A549 (cell line): Measurements from ENCODE around the gene CAPN14. TPM values are rescaled to one million over a fixed set of nuclear protein-coding genes. Genes with fewer than 3 reads are reported as not detected.

Source experiments
- ATAC-seq, 2 experiments: fragments of 200-7000 bp in 1 of 2; fragments of >200 bp in 1 of 2; cut with Nextera tagmentation in 1 of 2; cut with Tn5 transposase in 1 of 2; 3 replicates each; pipeline versions ENCODE4 v1.8.0 to v1.9.1; 2018 to 2020; ENCODE audit warnings: mild to moderate bottlenecking in 1 of 2, moderate library complexity in 1 of 2
- CTCF ChIA-PET: fragments of 300-600 bp; sonication (Branson Sonifier 250); formaldehyde crosslinking; extraction: SDS; loops from one replicate; lab custom pipeline; 2021; ENCODE audit warnings: antibody characterized with exemption, inconsistent platforms; lab: Yijun Ruan, JAX
- POLR2A ChIA-PET: fragments of 350-600 bp; formaldehyde crosslinking; extraction: SDS; loops from one replicate; lab custom pipeline; 2021; ENCODE audit warnings: antibody characterized with exemption, inconsistent platforms; lab: Yijun Ruan, JAX
- DNase-seq, 2 experiments: peaks; one replicate each; pipeline versions ENCODE4 v3.0.0 to v3.0.0-alpha.2; 2011 to 2016; ENCODE audit warnings: low read depth in 1 of 2, low spot score in 1 of 2
- FAIRE-seq: peaks from 2 replicates; lab custom pipeline; 2011; peaks lifted over from hg19 to GRCh38; lab: Jason Lieb, UNC
- H3K27ac ChIP-seq, 2 experiments: fragments of >200 bp; sonication (Bioruptor Twin); formaldehyde crosslinking; 3 replicates each; pipeline ENCODE4 v1.5.1; 2016 to 2017
- H3K4me1 ChIP-seq: fragments of >200 bp; sonication (Bioruptor Twin); formaldehyde crosslinking; 3 replicates; pipeline ENCODE4 v1.6.1; 2016
- H3K4me2 ChIP-seq: fragments of >200 bp; sonication (Bioruptor Twin); formaldehyde crosslinking; 3 replicates; pipeline ENCODE4 v1.6.1; 2016
- H3K4me3 ChIP-seq: fragments of >200 bp; sonication (Bioruptor Twin); formaldehyde crosslinking; 3 replicates; pipeline ENCODE4 v1.5.1; 2016
- H3K9me3 ChIP-seq: fragments of >200 bp; sonication (Bioruptor Twin); formaldehyde crosslinking; 3 replicates; pipeline ENCODE4 v1.6.1; 2016
- CBX8 ChIP-seq: fragments of 200-600 bp; sonication (generic); IDR thresholded peaks from 2 replicates; pipeline ENCODE4 v1.6.1; 2016
- CEBPB ChIP-seq, 2 experiments: fragments of >200 bp in 1 of 2; sonication (Bioruptor Twin) in 1 of 2; formaldehyde crosslinking in 1 of 2; IDR thresholded peaks; 2 replicates each; pipeline ENCODE4 v1.6.1; 2012 to 2016
- CHD4 ChIP-seq: fragments of 200-600 bp; sonication (generic); IDR thresholded peaks from 2 replicates; pipeline ENCODE4 v1.6.1; 2016; ENCODE audit warnings: antibody characterized with exemption, mild to moderate bottlenecking, borderline replicate concordance
- EHMT2 ChIP-seq: fragments of 200-600 bp; sonication (generic); IDR thresholded peaks from 2 replicates; pipeline ENCODE4 v1.6.1; 2016; ENCODE audit warnings: antibody characterized with exemption, low read depth, mild to moderate bottlenecking, moderate library complexity
- ESRRA ChIP-seq: fragments of 150-350 bp; IDR thresholded peaks from 2 replicates; pipeline ENCODE4 v1.6.1; 2014; ENCODE audit warnings: mild to moderate bottlenecking, low read length, borderline replicate concordance
- FOSB ChIP-seq: fragments of 250-450 bp; sonication (Bioruptor Pico); IDR thresholded peaks from 2 replicates; pipeline ENCODE4 v1.5.0; 2020; ENCODE audit warnings: mild to moderate bottlenecking, moderate library complexity
- FOSL2 ChIP-seq, 2 experiments: fragments of 450-650 bp in 1 of 2; fragments of >200 bp in 1 of 2; sonication (Bioruptor Twin) in 1 of 2; formaldehyde crosslinking; IDR thresholded peaks; 2 replicates each; pipeline versions ENCODE4 v1.5.0 to v1.6.1; 2016 to 2020; ENCODE audit warnings: mild to moderate bottlenecking in 1 of 2, moderate library complexity in 1 of 2
- FOXS1 ChIP-seq: fragments of 250-450 bp; sonication (Bioruptor Pico); IDR thresholded peaks from 2 replicates; pipeline ENCODE4 v1.5.0; 2020; ENCODE audit warnings: mild to moderate bottlenecking, moderate library complexity
- GATA3 ChIP-seq: IDR thresholded peaks from 2 replicates; pipeline ENCODE4 v1.6.1; 2012; ENCODE audit warnings: borderline replicate concordance
- HDAC2 ChIP-seq: fragments of 200-600 bp; sonication (generic); IDR thresholded peaks from 2 replicates; pipeline ENCODE4 v1.6.1; 2016
- HES2 ChIP-seq: fragments of >200 bp; sonication (Bioruptor Twin); formaldehyde crosslinking; IDR thresholded peaks from 2 replicates; pipeline ENCODE4 v1.6.1; 2016
- HOXB13 ChIP-seq: fragments of 250-450 bp; sonication (Bioruptor Pico); IDR thresholded peaks from 2 replicates; pipeline ENCODE4 v1.5.0; 2020; ENCODE audit warnings: low read depth, mild to moderate bottlenecking, moderate library complexity
- HOXB5 ChIP-seq: fragments of 250-450 bp; sonication (Bioruptor Pico); IDR thresholded peaks from 2 replicates; pipeline ENCODE4 v1.5.0; 2020; ENCODE audit warnings: mild to moderate bottlenecking, moderate library complexity
- JUNB ChIP-seq: fragments of >200 bp; sonication (Bioruptor Twin); formaldehyde crosslinking; IDR thresholded peaks from 2 replicates; pipeline ENCODE4 v1.6.1; 2016
- KDM5A ChIP-seq: fragments of 200-600 bp; sonication (generic); IDR thresholded peaks from 2 replicates; pipeline ENCODE4 v1.6.1; 2016; ENCODE audit warnings: antibody characterized with exemption, mild to moderate bottlenecking
- MAZ ChIP-seq: fragments of 150-350 bp; IDR thresholded peaks from 2 replicates; pipeline ENCODE4 v1.6.1; 2014; ENCODE audit warnings: antibody characterized with exemption, low read depth, low read length, borderline replicate concordance
- MYC ChIP-seq: IDR thresholded peaks from 2 replicates; pipeline ENCODE4 v1.6.1; 2012; ENCODE audit warnings: mild to moderate bottlenecking, inconsistent platforms, low read length, improper control_type of control experiment, borderline replicate concordance
- NPAS2 ChIP-seq: fragments of 250-450 bp; sonication (Bioruptor Pico); IDR thresholded peaks from 2 replicates; pipeline ENCODE4 v1.8.0; 2022; ENCODE audit warnings: mild to moderate bottlenecking, moderate library complexity, borderline replicate concordance
- PHF8 ChIP-seq: fragments of 200-600 bp; sonication (generic); IDR thresholded peaks from 2 replicates; pipeline ENCODE4 v1.6.1; 2016; ENCODE audit warnings: low read depth, mild to moderate bottlenecking, antibody characterized with exemption, moderate library complexity, borderline replicate concordance
- RARB ChIP-seq: fragments of 250-450 bp; sonication (Bioruptor Pico); IDR thresholded peaks from 2 replicates; pipeline ENCODE4 v1.8.0; 2021; ENCODE audit warnings: mild to moderate bottlenecking, moderate library complexity
- RNF2 ChIP-seq: fragments of 200-600 bp; sonication (generic); IDR thresholded peaks from 2 replicates; pipeline ENCODE4 v1.6.1; 2016; ENCODE audit warnings: low read depth, mild to moderate bottlenecking, antibody characterized with exemption, moderate library complexity, borderline replicate concordance
- TFCP2L1 ChIP-seq: fragments of 250-450 bp; sonication (Bioruptor Pico); IDR thresholded peaks from 2 replicates; pipeline ENCODE4 v1.5.0; 2021; ENCODE audit warnings: mild to moderate bottlenecking
- TP53 ChIP-seq: fragments of 250-450 bp; sonication (Bioruptor Pico); IDR thresholded peaks from 2 replicates; pipeline ENCODE4 v1.5.0; 2021; ENCODE audit warnings: mild to moderate bottlenecking, moderate library complexity
- ZFP36 ChIP-seq: fragments of 450-650 bp; IDR thresholded peaks from 2 replicates; pipeline ENCODE4 v1.6.1; 2014; ENCODE audit warnings: borderline replicate concordance; ENCODE audit not compliant: partially characterized antibody
- ZNF302 ChIP-seq: fragments of 250-450 bp; sonication (Bioruptor Pico); IDR thresholded peaks from 2 replicates; pipeline ENCODE4 v1.9.0; 2021; ENCODE audit warnings: inconsistent platforms, mild to moderate bottlenecking, moderate library complexity
- WGBS: methylation state at CpG from one replicate; pipeline ENCODE4 v1.1.6; 2017; ENCODE audit errors: missing lambda C conversion rate; 5-methylcytosine and 5-hydroxymethylcytosine counted together
- polyA plus RNA-seq, 4 experiments: library from polyadenylated mRNA; depleted of rRNA in 3 of 4; stranded (reverse); fragments of >200 nt; fragmentation: RNase III in 1 of 4; extraction: RNeasy Plus Mini Kit Qiagen cat#74134 plus additional on column Dnase treatment in 1 of 4; gene quantifications; 2 replicates in 3 of 4; 3 replicates in 1 of 4; pipeline ENCODE4 v1.2.3, GENCODE V29; 2011 to 2017
- TF ChIP-seq, protein P1 (sequence below): fragments of >200 bp; sonication (Bioruptor Twin); formaldehyde crosslinking; IDR thresholded peaks from 3 replicates; pipeline ENCODE4 v1.5.1; 2016
- TF ChIP-seq, protein P2 (sequence below): fragments of 250-450 bp; sonication (Bioruptor Pico); IDR thresholded peaks from 2 replicates; pipeline ENCODE4 v1.5.0; 2020; ENCODE audit warnings: low read depth, mild to moderate bottlenecking, moderate library complexity

The CAPN14 gene
- polyA plus RNA-seq, 2 of the 4 experiments (the other 2 are of a cell fraction) = 0.04 to 0.06 TPM

DNA sequence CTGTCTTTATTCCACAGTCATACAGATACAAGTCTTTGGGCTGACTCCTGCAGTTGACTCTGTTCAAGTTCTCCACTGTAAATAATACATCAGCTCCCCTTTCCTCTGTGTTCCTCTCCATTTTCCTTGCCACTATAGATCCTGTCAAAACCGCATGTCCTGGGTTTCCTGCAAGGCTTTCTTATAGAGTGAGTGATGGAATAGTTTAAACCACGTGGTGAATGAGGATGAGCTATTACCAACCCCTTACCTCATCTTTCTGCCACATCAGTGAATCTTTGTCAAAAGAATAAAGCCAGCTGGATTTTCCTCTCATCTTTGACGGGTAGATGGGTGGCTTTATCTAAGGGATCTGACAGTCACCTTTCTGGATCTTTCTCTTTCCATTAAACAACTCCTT is 75.2 kb downstream of the CAPN14 start:
- Histone ChIP-seq H3K4me2 (no peak overlapping the region), H3K9me3 (no peaks in the 10 kb centered on the region), H3K4me3 (no peak overlapping the region), H3K27ac (no peak overlapping the region), H3K4me1 (no peaks in the 10 kb centered on the region)
- FAIRE-seq = no peak
- no peak for ATAC-seq
- CTCF ChIA-PET = interaction anchor here (0.6 to 9.5 kb wide), 5 partner anchors 8 to 428 kb away, joined by 3 to 102 read pairs (median 53); no protein-coding TSS in a partner anchor
- POLR2A ChIA-PET = no interaction called here
- DNase-seq = no peak
- TF ChIP-seq RARB (CRISPR knock-in tag) = no peak
- TF ChIP-seq ZNF302 = no peak
- TF ChIP-seq RNF2 = no peak
- no peak for TF ChIP-seq MAZ
- TF ChIP-seq CHD4 = no peak
- TF ChIP-seq FOSB = no peak
- 50% methylated on average over 3 of the region's 3 CpGs for WGBS

DNA sequence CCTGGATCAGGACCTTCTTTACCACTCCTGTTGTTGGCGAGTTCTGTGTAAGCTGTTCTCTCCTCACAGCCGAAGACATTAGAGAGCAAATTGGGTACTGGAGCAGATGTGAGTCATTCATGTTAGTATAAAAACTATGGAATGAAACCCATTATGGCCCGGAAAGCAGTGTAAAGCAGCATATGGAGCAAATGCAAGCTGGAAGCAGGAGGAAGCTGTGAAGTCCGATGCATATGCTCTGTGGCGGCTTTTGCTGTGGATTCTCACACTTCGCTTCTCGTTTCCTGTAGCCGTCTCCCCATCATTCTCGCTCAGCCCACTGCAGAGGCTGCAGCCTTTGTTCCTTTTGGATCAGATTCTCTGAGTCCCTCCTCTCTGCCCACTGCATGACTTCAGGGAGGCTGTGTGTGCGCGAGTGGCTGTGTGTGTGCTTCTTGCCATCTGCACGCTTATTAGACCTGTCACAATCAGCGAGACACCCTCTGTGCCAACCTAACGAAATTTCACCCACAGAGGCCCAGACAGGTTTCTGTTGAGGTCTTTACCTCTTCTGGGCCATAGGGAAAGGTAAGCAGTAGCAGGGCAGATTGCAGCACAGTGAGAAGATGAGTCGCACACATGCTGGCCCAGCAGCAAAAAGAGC is 75.8 kb downstream of the CAPN14 start:
- WGBS = 78% methylated on average over 15 of the region's 15 CpGs
- POLR2A ChIA-PET = no interaction called here
- CTCF ChIA-PET = interaction anchor here (0.6 to 9.5 kb wide), 7 partner anchors 9 to 428 kb away, joined by 3 to 102 read pairs (median 7); no protein-coding TSS in a partner anchor

DNA sequence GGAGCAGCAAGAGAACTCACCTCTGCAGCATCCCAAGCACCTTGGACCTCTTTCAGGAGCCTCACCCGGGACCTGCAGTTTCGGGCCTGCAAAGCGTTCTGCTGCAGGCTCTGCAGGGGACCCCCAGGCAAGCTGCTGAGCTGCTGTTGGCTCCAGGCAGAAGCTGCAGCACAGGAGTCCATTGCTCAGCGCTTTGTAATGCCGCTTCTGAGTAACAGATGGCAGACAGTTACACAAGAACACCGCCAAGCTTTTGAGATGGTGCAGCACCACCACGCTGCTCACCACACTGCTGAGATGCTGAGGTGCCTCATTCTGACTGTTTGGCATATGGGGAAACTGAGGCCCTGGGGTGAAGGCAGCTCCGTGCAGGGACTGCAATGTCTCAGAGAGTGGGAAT is 77.2 kb downstream of the CAPN14 start:
- POLR2A ChIA-PET = no interaction called here
- TF ChIP-seq NPAS2 (CRISPR knock-in tag) (no peak), MYC (no peak), GATA3 (no peak), TP53 (CRISPR knock-in tag) (no peak), CEBPB (IDR thresholded peaks at IDR 0.05) (no peak), PHF8 (no peak)
- CTCF ChIA-PET = interaction anchor here (1.0 to 9.5 kb wide), 13 partner anchors 8 to 458 kb away, joined by 3 to 102 read pairs (median 5); no protein-coding TSS in a partner anchor
- DNase-seq (no peak), ATAC-seq (no peak), FAIRE-seq (no peak)
- Histone ChIP-seq H3K4me3 (no peak overlapping the region), H3K9me3 (no peaks in the 10 kb centered on the region), H3K4me2 (no peak overlapping the region), H3K4me1 (peaks cover 11% of the 10 kb centered on the region), H3K27ac (no peak overlapping the region)
- 92% methylated on average over 8 of the region's 8 CpGs for WGBS

More for the DNA sequence above, 75.8 kb downstream of the CAPN14 start:
- no peak overlapping the region for H3K4me3 ChIP-seq
- peaks cover 4% of the 10 kb centered on the region for H3K4me1 ChIP-seq
- ATAC-seq = no peak
- TF ChIP-seq RNF2 (no peak), ZFP36 (no peak), EHMT2 (no peak), FOSB (no peak), HES2 (no peak), CBX8 (no peak), MYC (no peak), HDAC2 (no peak)
- FAIRE-seq = no peak
- DNase-seq = no peak
- H3K4me2 ChIP-seq = no peak overlapping the region
- no peak overlapping the region for H3K27ac ChIP-seq
- H3K9me3 ChIP-seq = no peaks in the 10 kb centered on the region

DNA sequence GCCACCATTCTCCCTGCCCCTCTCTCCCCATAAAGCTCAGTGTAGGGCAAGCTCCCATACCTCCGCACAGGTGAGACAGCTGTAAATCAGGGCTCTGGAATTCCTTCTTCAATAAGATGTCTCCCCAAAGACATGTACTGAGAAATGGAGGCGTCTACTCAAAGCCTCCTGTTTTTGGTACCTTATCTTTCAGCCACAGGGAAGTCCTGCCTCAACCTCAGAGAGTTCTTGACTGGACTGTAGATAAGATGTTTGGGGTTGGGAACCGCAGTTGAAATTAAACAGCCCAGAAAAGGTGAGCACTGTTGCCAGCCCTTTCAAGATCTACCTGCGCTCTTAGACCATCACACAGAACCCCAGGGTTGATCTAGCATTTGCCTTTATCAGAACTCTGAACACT is 77.6 kb downstream of the CAPN14 start:
- ATAC-seq = no peak
- no peak for FAIRE-seq
- WGBS = 96% methylated on average over 4 of the region's 4 CpGs
- Histone ChIP-seq H3K27ac (no peak overlapping the region), H3K4me2 (no peak overlapping the region), H3K4me3 (no peak overlapping the region), H3K4me1 (peaks cover 11% of the 10 kb centered on the region), H3K9me3 (no peaks in the 10 kb centered on the region)
- ChIA-PET CTCF (interaction anchor here (1.0 to 9.5 kb wide), 17 partner anchors 11 to 458 kb away, joined by 3 to 102 read pairs (median 9); no protein-coding TSS in a partner anchor), POLR2A (no interaction called here)
- DNase-seq = no peak
- TF ChIP-seq FOSL2 (IDR thresholded peaks at IDR 0.05) = no peak
- TF ChIP-seq FOSL2 (CRISPR knock-in tag; IDR thresholded peaks at IDR 0.05) = no peak
- no peak for TF ChIP-seq CBX8
- TF ChIP-seq TFCP2L1 (CRISPR knock-in tag) = no peak
- no peak for TF ChIP-seq MAZ
- TF ChIP-seq, protein P1, sequence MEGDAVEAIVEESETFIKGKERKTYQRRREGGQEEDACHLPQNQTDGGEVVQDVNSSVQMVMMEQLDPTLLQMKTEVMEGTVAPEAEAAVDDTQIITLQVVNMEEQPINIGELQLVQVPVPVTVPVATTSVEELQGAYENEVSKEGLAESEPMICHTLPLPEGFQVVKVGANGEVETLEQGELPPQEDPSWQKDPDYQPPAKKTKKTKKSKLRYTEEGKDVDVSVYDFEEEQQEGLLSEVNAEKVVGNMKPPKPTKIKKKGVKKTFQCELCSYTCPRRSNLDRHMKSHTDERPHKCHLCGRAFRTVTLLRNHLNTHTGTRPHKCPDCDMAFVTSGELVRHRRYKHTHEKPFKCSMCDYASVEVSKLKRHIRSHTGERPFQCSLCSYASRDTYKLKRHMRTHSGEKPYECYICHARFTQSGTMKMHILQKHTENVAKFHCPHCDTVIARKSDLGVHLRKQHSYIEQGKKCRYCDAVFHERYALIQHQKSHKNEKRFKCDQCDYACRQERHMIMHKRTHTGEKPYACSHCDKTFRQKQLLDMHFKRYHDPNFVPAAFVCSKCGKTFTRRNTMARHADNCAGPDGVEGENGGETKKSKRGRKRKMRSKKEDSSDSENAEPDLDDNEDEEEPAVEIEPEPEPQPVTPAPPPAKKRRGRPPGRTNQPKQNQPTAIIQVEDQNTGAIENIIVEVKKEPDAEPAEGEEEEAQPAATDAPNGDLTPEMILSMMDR = no peak
- no peak for TF ChIP-seq FOSB
- no peak for TF ChIP-seq FOXS1
- TF ChIP-seq ESRRA = no peak
- no peak for TF ChIP-seq TP53 (CRISPR knock-in tag)
- TF ChIP-seq ZNF302 = no peak
- TF ChIP-seq, protein P2, sequence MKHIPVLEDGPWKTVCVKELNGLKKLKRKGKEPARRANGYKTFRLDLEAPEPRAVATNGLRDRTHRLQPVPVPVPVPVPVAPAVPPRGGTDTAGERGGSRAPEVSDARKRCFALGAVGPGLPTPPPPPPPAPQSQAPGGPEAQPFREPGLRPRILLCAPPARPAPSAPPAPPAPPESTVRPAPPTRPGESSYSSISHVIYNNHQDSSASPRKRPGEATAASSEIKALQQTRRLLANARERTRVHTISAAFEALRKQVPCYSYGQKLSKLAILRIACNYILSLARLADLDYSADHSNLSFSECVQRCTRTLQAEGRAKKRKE (CRISPR knock-in tag) = no peak
- no peak for TF ChIP-seq HOXB5
- TF ChIP-seq HES2 = no peak
- TF ChIP-seq HOXB13 (CRISPR knock-in tag) = no peak
- TF ChIP-seq JUNB = no peak
- no peak for TF ChIP-seq KDM5A
